ENCODE results near the gene RAB10.

RAB10 gene

DNA sequence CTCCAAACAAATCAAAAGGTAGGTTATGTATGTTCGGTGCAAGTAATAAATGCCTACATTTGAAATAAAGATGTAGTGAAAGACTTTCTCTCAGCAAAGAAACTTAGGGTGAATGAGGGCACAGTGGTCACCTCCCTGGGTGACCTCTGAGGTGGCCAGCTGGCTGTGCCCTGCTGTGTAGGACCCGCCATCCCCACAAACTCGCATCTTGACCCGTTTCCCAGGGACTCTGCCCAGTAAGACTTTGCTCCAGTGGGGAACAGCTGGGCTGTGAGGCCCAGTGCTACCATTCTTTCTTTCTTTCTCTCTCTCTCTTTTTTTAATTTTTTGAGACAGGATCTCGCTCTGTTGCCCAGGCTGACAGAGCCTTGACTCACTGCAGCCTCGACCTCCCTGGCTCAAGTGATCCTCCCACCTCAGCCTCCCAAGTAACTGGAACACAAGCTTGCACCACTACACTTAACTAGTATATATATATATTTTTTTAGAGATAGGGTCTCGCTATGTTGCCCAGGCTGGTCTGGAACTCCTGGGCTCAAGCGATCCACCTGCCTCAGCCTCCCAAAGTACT, 130.8 kb downstream of the RAB10 start:
- DNase-seq, result no peak

DNA sequence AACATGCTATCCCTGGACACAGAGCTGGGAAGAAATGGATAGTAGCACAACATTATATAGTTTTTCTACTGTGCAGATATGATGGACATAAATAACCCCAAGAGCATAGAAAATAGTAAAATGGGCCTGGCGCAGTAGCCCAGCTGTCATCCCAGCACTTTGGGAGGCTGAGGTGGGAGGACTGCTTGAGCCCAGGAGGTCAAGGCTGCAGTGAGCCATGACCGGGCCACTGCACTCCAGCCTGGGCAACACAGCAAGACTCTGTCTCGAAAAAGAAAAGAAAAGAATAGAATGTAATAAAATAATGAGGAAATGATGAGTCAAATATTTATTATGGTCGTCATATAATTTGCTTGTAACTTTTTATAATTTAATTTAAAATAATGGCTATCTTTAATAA, 131.5 kb downstream of the RAB10 start:
- no peak for DNase-seq

DNA sequence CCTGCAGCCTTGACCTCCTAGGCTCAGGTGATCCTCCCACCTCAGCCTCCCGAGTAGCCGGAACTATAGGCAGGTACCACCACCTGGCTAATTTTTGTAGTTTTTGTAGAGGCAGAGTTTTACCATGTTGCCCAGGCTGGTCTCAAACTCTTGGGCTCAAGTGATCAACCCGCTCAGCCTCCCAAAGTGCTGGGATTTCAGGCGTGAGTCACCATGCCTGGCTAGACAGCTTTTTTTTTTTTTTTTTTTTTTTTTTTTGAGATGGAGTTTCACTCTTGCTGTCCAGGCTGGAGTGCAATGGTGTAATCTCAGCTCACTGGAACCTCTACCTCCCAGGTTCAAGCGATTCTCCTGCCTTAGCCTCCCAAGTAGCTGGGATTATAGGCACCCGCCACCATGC, 132.7 kb downstream of the RAB10 start:
- peak in 2 of 3 donors; percentile 35 to 44 for DNase-seq

DNA sequence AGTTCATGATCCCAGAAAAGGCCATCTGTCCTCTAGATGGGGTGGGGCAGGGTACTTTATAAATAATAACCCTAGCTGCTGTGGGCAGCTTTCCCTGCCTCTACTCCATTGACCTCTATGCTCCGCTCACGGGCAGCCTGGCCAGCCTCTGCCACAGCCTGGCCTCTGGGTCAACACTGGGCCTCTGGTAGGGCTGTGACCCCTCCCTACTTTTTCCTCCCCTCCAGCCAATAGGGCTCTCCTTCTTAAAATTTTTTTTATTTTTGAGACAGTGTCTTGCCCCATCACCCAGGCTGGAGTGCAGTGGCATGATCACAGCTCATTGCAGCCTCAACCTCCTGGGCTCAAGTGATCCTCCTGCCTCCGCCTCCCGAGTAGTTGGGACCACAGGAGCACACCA, 134.9 kb downstream of the RAB10 start:
- no peak for DNase-seq

DNA sequence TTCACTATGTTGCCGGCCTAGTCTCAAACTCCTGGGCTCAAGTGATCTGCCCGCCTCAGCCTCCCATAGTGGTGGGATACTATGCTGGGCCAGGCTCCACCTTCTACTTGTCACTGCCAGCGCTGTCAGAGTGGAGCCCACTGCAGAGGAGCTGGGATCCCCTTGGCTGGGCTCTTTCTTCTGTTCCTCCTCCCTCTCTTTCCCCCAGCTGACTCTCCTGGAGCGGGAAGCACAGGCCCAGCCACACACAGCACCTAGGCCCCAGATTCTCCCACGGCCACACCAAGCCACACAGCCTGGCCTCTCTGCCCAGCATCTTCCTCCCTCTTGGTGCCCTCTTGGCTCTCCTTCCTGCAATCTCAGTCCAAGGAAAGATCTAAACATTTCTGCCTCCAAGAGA, 135.3 kb downstream of the RAB10 start:
- no peak for DNase-seq

DNA sequence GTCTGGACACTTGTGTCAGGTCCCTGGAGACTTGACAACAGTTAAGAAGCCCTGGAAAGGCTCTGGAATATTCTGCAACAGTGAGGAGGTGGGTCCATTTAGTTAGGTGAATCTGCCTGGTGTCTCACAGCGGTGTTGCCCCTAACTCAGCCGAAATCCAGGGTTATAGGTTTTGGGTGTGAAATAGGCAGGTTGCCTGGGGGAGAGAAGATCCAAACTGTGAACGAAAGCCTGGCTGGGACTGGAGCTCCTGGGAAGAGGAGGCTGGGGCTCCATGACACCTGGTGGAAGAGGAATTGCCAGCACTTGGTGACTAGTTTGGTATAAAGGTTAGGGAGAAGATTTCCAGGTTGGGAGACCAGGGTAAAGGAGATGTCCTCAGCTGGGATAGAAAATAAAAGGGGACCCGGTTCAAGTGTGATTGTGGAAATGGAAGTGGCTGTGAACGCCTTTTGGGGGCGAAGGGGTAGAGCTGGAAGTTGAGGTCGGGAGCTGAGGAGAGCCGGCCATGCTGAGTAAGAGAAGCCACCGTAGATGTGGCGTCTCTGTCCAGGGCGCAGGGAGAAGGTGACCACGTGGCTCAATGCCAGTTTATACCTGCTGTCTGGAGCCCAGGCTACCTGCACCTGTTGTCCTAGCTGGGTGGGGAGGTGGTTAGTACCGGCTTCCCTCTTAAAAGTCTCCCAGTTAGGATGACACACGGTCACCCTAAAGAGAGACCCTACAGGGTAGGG, 136.0 kb downstream of the RAB10 start:
- no peak for DNase-seq

DNA sequence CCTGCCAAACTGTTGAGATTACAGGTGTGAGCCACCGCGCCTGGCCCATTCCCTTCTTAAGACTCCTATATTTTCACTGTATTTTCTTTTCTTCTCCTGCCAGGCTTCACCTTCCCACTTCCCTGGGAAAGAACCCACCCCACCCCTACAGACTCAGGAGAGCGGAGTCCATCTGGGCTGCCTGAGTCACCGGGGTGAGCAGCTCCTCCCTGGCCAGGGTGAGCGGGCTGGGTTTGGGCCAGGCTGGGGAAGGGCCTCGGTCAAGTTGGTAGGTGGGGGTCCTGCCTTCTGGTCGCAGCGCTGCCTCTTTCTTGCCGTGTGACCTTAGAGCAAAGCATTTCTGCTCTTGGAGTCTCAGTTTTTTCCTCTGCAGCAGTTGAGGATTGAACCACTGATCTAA, 136.9 kb downstream of the RAB10 start:
- DNase-seq, result no peak

DNA sequence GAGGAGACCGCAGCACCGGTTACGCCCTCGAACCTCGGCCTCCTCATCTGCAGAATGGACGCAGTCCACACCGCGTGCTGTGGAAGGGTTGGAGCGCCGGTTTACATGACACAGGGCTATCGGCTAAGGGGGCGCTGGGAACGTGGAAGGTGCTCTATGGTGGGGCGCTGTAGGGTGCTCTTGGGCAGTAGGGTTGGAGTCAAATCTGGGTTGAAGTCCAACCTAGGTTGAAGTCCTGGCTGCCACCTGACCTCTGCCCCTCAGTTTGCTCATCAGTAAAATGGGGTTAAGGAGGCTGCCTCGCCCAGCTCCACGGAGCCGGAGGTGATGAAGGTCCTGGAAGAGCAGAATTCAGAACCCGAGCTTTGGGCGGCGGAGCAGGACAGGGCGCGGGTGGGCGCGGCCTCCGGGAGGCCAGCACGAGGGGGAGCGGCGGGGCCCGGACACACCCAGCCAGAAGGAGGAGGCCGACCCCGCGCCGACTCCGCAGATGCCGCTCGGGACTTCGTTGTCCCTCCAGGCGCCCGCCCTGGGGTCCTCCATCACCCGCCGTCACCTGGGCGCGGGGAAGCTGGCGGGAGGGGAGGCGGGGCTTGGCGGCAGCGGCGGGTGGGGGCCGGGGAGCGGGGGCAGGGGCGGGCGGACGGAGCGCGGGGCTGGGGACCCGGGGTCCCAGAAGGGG, 138.4 kb downstream of the RAB10 start:
- no peak for DNase-seq

DNA sequence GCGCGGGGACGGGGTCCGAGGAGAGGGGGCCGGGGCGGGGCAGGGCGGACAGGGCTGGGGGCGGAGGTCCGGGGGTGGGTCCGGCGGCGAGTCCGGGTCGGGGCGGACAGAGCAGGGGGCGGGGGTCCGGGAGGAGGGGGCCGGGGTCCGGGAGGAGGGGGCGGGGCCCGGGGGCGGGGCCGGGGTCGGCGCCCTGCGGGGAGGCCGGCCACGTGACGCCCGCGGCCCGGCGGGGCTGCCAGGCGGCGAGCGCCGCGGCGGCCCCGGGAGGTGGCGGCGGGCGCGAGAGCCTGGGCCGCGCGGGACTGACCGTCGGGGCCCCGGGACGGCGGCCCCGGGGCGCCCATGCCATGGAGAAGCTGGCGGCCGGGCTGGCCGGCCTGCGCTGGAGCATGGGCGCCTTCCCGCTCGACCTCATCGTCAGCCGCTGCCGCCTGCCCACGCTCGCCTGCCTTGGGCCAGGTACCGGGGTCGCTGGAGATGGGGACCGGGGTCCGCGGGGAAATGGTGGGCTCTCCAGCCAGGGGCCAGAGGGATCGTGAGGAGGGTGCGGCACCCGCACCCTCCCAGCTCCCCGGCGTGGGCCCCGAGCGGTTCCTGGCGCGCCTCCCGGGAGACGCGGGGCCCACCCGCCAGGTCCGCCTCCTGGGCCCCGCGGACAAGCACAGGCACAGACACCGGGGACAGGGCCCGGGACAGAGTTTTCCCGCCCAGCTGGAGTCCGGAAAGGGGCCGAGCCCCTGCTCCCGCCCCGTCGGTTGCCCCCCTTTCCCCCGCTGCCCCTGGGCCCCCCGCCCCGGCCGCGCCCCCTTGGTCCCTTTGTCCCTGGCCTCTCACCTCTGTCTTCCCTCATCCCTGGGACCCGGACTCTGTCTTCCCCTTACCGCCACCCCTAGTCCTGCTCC, 139.2 kb downstream of the RAB10 start, which contains the start of gene GAREM2:
GAREM2 (plus strand) TSS at position 218 of the 905 bp plus-strand sequence; CDS start at position 351, 133 bp downstream.
- peak in 2 of 3 donors; percentile 33 to 57 for DNase-seq

DNA sequence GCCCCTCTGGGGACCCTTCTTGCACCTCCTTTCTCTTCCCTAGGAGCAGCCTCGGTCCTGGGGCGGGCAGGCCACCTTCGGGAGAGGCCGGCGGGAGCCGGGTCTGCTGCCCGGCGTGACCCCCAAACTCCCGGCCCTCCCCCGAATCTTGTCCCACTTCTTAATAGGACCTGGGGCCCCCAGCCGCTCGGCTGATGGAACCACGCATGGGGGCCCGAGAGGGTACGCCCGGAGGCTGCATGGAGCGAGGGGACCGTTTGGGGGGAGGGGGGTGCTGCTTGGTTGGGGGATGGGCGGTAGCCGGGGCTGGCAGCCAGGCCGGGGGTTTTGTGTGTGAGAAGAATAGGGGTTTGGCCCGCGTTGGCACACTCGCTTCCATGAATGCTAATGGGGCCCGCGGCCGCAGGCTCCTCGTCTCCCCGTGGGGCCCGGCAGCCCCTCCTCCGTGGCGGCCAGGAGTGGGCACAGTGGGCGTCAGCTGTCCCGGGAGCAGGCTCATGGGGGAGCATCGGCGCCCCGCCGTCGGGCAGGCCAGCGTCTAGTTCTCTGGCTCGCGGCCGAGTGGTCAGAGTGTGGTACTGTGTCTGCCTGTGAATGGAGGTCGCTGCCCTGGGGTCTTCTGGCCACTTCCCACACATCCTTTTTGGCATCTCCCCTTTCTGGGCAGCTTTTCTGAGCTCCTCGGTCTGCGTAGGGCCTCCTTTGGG, 140.0 kb downstream of the RAB10 start:
- no peak for DNase-seq

DNA sequence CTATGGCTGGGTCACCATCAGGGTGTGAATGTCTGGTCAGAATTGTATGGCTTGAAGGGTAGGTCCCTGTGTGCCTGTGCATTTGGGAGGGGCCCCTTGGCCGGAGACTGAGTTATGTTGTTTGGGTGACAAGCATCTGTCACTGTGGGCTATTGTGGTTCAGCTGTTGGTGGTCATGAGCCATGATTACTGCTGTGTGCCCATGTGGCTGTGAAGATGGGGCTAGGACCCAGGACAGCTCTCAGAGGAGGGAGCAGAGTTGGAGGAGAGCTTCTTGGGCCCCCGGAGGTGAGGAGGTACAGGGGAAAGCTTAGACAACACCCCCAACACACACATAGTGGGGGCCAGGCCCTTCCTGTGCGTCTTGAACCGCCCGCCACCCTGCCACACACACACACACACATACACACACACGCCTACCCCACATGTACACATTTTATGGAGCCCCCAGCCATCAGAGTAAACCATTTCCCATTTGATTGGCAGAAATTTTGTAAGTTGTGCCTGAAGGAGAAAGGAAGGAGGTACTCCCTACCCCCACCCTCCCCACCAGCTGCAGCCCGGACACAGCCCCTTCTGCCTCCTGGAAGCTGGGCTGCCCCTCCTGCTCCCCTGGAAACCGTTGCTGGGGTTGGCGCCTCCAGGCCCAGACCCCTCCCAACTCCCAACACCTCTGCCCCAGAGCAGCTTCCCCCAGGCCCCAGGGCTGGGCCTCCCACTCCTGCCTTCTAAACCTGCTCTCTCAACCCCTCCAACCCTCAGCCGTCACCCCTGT, 141.0 kb downstream of the RAB10 start:
- DNase-seq, result no peak

DNA sequence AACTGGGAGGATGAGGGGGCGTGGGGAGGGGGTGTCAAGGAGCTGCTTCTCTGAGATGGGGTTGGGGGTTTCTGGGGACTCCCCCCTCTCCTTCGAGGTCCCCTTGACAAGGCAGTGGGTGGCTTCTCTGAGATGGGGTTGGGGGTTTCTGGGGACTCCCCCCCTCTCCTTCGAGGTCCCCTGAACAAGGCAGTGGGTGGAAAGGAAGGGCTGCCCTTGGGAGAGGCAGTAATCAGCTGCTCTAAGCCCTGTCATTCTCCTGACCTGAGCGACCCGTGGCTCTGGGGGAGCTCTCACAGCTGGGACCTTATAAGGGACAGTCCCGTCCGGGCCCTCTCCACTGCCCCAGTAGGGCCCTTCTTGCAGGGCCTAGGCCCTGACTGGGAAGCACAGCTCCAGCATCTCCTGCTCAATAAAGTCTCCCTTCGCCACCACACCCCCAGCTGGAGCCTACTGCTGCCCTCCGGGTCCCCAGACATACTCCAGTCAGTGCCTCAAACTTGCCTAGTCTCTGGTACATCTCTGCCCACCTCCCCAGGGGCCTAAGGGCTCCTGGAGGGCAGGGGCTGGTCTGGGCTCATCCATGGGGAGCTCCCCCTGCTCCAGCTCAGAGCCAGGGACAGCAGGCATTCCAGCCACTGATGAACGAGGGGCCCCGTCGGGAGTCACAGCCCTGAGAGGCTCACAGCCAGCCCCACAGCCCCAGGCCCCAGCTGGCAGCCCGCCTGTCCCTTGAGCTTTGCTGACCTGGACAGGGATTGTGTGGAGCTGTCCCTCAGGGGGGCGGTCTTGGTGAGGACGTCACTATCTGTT, 141.8 kb downstream of the RAB10 start:
- peak in 1 of 3 donors; percentile 20 for DNase-seq

DNA sequence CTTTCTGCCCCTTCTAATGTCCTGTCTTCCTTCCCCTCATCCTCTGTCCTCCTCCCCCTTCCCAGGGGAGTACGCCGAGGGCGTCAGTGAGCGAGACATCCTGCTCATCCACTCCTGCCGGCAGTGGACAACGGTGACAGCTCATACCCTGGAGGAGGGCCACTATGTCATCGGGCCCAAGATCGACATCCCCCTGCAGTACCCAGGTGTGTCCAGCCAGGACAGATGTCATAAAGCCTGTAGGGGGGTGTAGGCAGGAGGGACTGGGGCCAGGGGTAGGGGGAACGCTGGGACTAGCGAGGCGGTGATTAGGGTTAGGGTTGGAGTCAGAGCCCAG, 142.4 kb downstream of the RAB10 start:
- DNase-seq, result no peak

DNA sequence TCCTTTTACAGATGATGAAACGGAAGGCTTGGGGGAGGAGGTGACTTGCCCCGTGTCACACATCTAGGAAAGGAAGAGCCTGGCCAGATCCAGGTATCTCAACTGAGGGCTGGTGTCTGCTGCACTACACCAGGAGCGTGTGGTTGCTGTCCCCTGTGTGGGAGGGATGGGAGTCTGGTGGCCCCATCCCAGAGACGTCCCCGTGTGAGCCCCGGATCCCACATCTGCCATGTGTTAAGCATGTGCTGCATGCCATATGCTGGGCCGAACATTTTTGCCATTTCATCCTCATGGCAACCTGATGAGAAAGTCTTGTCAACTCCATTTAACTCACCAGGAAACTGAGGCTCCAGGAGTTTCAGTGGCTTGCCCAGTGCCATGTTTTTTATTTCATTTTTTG, 143.2 kb downstream of the RAB10 start:
- no peak for DNase-seq

DNA sequence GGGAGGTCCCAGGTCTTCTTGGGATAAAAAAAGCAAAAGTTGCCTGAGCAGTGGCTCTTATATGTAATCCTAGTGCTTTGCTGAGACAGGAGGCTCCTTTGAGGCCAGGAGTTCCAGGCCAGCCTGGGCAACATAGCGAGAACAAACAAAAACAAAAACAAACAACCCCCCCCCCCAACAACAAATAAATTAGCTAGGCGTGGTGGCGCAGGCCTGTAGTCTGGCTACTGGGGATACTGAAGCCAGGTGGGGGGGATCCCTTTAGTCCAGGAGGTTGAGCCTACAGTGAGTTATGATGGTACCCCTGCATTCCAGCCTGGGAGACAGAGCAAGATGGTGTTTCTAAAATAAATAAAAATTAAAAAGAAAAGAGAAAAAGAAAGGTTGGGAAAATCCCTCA, 144.4 kb downstream of the RAB10 start:
- no peak for DNase-seq

DNA sequence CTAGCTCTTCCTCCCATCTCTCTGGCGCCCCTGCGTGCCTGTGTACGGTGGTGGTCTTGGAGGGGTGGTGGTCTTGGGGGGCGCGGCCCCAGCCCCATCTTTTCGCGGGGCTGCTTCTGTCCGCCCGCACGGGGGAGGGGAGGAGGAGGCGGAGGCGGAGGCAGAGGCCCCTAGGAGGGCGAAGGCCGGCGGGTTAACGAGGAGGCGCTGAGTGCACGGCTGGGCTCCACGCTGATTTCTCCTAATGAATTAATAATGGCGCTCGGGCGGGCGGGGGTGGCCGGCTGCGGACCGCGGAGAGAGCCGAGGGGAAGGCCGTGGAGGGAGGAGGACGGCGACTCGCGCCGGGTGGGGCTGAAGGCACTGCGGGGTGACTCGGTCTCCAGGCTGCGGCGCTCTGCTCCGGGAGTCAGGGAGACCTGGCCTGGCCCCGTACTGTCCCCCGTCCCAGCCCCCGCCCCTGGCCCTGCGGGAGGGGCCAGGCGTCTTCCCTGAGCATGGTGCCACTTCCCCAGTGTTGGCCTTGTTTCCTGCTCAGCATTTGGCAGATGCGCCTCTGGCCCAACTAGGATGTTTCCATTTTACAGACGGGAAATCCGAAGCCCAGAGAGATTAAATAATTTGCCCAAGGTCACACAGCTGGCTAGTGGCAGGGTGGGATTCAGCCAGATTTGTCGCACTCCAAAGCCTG, 145.0 kb downstream of the RAB10 start:
- peak; percentile 44 to 58 (median 57) for DNase-seq

DNA sequence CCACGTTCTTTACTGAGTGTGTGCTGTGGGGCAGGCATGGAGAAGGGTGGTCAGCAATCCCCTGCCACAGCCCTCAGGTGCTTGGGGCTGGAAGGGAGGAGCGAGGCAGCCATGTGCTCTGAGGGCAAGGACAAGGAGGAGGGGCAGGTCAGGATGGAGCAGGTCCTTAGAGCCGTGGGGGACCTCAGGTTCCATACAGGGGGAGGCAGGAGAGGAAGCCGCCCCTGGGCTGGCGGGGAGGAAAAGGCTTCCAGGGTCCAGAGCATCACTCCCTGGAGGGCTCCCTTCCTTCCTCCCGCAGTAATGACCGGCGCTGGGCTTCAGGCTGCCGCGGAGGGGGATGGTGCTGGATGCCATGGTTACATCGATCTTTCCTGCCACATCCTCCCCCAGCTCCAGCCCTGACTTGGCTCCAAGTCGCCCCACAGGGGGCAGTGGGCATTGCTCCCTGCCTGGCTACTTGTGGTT, 145.6 kb downstream of the RAB10 start:
- no peak for DNase-seq

DNA sequence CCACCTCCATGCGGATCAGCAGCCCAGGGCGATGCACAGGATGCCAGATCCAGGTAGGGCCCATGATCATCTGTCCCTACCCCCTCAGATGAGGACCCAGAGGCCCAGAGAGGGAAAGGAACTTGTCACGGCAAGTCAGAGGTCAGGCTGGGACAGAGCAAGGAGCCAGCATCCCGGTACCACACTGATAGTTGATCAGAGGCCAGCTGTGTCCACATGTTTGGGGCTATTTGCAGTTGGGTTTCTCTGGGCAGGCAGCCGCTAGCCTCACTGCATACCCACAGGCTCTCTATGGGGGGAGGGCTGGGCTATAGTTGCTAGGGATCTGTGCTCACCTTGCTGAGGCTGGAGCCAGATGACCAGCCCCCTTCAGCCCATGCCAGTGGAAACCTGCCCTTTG, 148.6 kb downstream of the RAB10 start:
- DNase-seq, result no peak

DNA sequence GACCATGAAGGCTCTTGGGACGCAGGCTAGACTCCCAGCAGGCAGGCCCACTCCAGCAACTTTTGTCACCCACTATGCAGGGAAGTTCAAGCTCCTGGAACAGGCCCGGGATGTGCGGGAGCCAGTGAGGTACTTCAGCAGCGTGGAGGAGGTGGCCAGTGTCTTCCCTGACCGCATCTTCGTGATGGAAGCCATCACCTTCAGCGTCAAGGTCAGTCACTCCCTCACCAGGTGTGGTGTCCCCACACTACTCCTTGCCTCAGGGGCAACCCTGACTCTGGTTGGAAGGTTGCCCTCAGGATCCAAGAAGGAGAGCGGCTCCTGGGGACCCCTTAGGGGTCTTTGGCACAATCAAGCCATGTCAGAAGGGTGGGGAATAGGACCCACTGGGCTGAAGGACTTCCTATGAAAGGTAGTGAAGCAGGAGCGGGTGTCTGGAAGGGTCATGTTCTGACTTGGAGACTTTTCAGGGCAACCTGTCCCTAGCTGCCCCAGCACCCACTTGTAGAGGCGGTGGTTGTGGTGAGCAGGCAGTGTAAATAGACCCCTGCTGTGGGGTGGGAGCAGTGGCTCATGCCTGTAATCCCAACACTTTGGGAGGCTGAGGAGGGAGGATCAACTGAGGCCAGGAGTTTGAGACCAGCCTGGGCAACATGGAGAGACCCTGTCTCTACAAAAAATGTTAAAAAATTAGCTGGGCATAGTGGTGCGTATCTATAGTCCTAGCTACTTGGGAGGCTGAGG, 149.2 kb downstream of the RAB10 start:
- DNase-seq, result no peak
